MCF 10A (cell line): ENCODE data around the gene C1orf87. TPM values are rescaled to one million over a fixed set of nuclear protein-coding genes. Genes with fewer than 3 reads are reported as not detected.
"Not testable (repeated sequence)": the region's sequence is repeated elsewhere in the genome, so short reads cannot be mapped to it uniquely, and the experiment has no call there.

Experiments used
- BruUV-seq: library from RNA; stranded (reverse); fragments of 400-500 nt; replicated peaks from 2 replicates; lab custom pipeline; 2021; lab: Mats Ljungman, UMichigan
- CTCF ChIA-PET: fragments of 300-600 bp; sonication (Branson Sonifier 250); formaldehyde crosslinking; extraction: SDS; loops from one replicate; lab custom pipeline; 2021; ENCODE audit warnings: antibody characterized with exemption, inconsistent platforms; lab: Yijun Ruan, JAX
- POLR2A ChIA-PET: fragments of 300-600, 350-650 bp; sonication (Branson Sonifier 250); formaldehyde crosslinking; extraction: SDS; loops from one replicate; lab custom pipeline; 2020; ENCODE audit warnings: antibody characterized with exemption, inconsistent platforms; lab: Yijun Ruan, JAX
- DNase-seq: peaks from one replicate; pipeline ENCODE4 v3.0.0-alpha.2; 2018; ENCODE audit not compliant: unreplicated experiment
- H3K27ac Mint-ChIP-seq: one replicate; pipeline ENCODE4 v1.8.0; 2022; ENCODE audit warnings: mild to moderate bottlenecking, low read depth, mixed read lengths; ENCODE audit not compliant: unreplicated experiment
- H3K27me3 Mint-ChIP-seq: one replicate; pipeline ENCODE4 v1.8.0; 2022; ENCODE audit warnings: mixed read lengths; ENCODE audit not compliant: insufficient read depth, unreplicated experiment
- H3K36me3 Mint-ChIP-seq: one replicate; pipeline ENCODE4 v1.8.0; 2022; ENCODE audit warnings: mild to moderate bottlenecking, moderate library complexity, mixed read lengths; ENCODE audit not compliant: insufficient read depth, unreplicated experiment
- H3K4me1 Mint-ChIP-seq: one replicate; pipeline ENCODE4 v1.8.0; 2022; ENCODE audit warnings: mixed read lengths; ENCODE audit not compliant: insufficient read depth, unreplicated experiment
- H3K4me3 Mint-ChIP-seq: one replicate; pipeline ENCODE4 v1.8.0; 2022; ENCODE audit warnings: mild to moderate bottlenecking, moderate library complexity, mixed read lengths; ENCODE audit not compliant: unreplicated experiment
- H3K9me3 Mint-ChIP-seq: one replicate; pipeline ENCODE4 v1.8.0; 2022; ENCODE audit warnings: mixed read lengths; ENCODE audit not compliant: unreplicated experiment
- CTCF ChIP-seq: fragments of 200-600 bp; IDR thresholded peaks from one replicate; pipeline ENCODE4 v1.8.0; 2022; ENCODE audit warnings: antibody characterized with exemption, mild to moderate bottlenecking; ENCODE audit not compliant: unreplicated experiment
- intact Hi-C: fragments of 100-400 bp; cut with micrococcal nuclease; formaldehyde crosslinking; loops from 2 replicates; pipeline ENCODE4 v1.14.1; 2022
- total RNA-seq: library from RNA; stranded (reverse); gene quantifications from 2 replicates; pipeline ENCODE4 v1.2.3, GENCODE V29; 2022

Gene C1orf87
- total RNA-seq, 1 experiment from 2014 or later: not detected

- ChIA-PET CTCF (interaction anchor here (0.6 to 9.7 kb wide), 24 partner anchors 8 to 1071 kb away, joined by 3 to 88 read pairs (median 4); no protein-coding TSS in a partner anchor), POLR2A (no interaction called here)
- Mint-ChIP-seq H3K27me3 (peaks cover 58% of the 10 kb centered on the region), H3K9me3 (no peaks in the 10 kb centered on the region), H3K36me3 (no peaks in the 10 kb centered on the region), H3K27ac (no peak overlapping the region), H3K4me3 (no peak overlapping the region), H3K4me1 (no peaks in the 10 kb centered on the region)
- no TSS peak for BruUV-seq
- no peak for TF ChIP-seq CTCF
- DNase-seq: no peak
- intact Hi-C loops: loop anchor here (5.0 to 10.0 kb wide), 2 partner anchors 310 to 872 kb away; no protein-coding TSS in a partner anchor
These were observed 101.2 kb downstream of the C1orf87 start for GRCh38 chr1:59972216-59972927.

GRCh38 chr1:59971464-59971911 is 102.1 kb downstream of the C1orf87 start:
- Mint-ChIP-seq H3K4me1 (no peaks in the 10 kb centered on the region), H3K27ac (no peak overlapping the region), H3K4me3 (no peak overlapping the region), H3K36me3 (no peaks in the 10 kb centered on the region), H3K9me3 (no peaks in the 10 kb centered on the region), H3K27me3 (peaks cover 55% of the 10 kb centered on the region)
- CTCF ChIA-PET: interaction anchor here (0.6 to 9.7 kb wide), 62 partner anchors 7 to 1670 kb away, joined by 3 to 88 read pairs (median 4); no protein-coding TSS in a partner anchor
- BruUV-seq: no TSS peak
- peak; percentile 71 for DNase-seq
- POLR2A ChIA-PET: interaction anchor here (0.6 to 1.0 kb wide), 2 partner anchors 200 to 1071 kb away, joined by 3 read pairs; no protein-coding TSS in a partner anchor
- TF ChIP-seq CTCF: peak; percentile 91
- intact Hi-C loops: loop anchor here (5.0 to 10.0 kb wide), 2 partner anchors 311 to 873 kb away; no protein-coding TSS in a partner anchor

- not testable (repeated sequence) for H3K9me3 Mint-ChIP-seq, DNase-seq, H3K4me1 Mint-ChIP-seq, H3K4me3 Mint-ChIP-seq, BruUV-seq, H3K27ac Mint-ChIP-seq, H3K36me3 Mint-ChIP-seq
- H3K27me3 Mint-ChIP-seq: peaks cover 36% of the 10 kb centered on the region
- ChIA-PET POLR2A (interaction anchor here (0.6 kb wide), 1 partner anchor 1074 kb away, joined by 3 read pairs; no protein-coding TSS in a partner anchor), CTCF (interaction anchor here (0.6 to 3.5 kb wide), 7 partner anchors 17 to 1316 kb away, joined by 3 to 27 read pairs (median 4); no protein-coding TSS in a partner anchor)
- intact Hi-C loops: loop anchor here (5.0 to 10.0 kb wide), 2 partner anchors 313 to 875 kb away; no protein-coding TSS in a partner anchor
These were observed 103.9 kb downstream of the C1orf87 start for GRCh38 chr1:59969542-59970175.

- H3K4me3 Mint-ChIP-seq, H3K27ac Mint-ChIP-seq, H3K36me3 Mint-ChIP-seq, BruUV-seq, H3K4me1 Mint-ChIP-seq, DNase-seq, intact Hi-C loops, H3K9me3 Mint-ChIP-seq: not testable (repeated sequence)
- CTCF ChIA-PET: interaction anchor here (0.6 to 8.0 kb wide), 6 partner anchors 6 to 1317 kb away, joined by 3 to 88 read pairs (median 3); no protein-coding TSS in a partner anchor
- POLR2A ChIA-PET: interaction anchor here (0.6 kb wide), 1 partner anchor 1075 kb away, joined by 3 read pairs; no protein-coding TSS in a partner anchor
- H3K27me3 Mint-ChIP-seq: peaks cover 27% of the 10 kb centered on the region
These were observed 104.8 kb downstream of the C1orf87 start for GRCh38 chr1:59968746-59969145.
